CD4-positive, alpha-beta T cell (primary cell): ENCODE data around the gene FUT7. TPM values are rescaled to one million over a fixed set of nuclear protein-coding genes. Genes with fewer than 3 reads are reported as not detected.

Experiments
- ATAC-seq: fragments of 200-7000 bp; cut with Tn5 transposase; one replicate; pipeline ENCODE4 v1.10.0; 2022; ENCODE audit warnings: mild to moderate bottlenecking; ENCODE audit not compliant: poor library complexity
- CTCF ChIA-PET: fragments of 350-600 bp; sonication (Branson Sonifier 250); formaldehyde crosslinking; loops from one replicate; lab custom pipeline; 2021; ENCODE audit warnings: antibody characterized with exemption, inconsistent platforms; lab: Charles Lee
- POLR2A ChIA-PET: fragments of 350-600 bp; sonication (Branson Sonifier 250); formaldehyde crosslinking; loops from one replicate; lab custom pipeline; 2021; ENCODE audit warnings: antibody characterized with exemption, inconsistent platforms; lab: Charles Lee
- DNase-seq, 14 experiments: peaks; one replicate each; pipeline ENCODE4 v3.0.0-alpha.2; 2013 to 2020; ENCODE audit warnings: mixed read lengths in 2 of 14
- H3K27ac ChIP-seq, 2 donors: one replicate each; pipeline versions ENCODE4 v1.5.1 to v1.7.0; 2013; ENCODE audit warnings: low read length in 2 of 2, low read depth in 1 of 2, mild to moderate bottlenecking in 1 of 2
- H3K27me3 ChIP-seq, 2 experiments: 1 replicate in 1 of 2; 2 replicates in 1 of 2; pipeline versions ENCODE4 v1.6.1 to v1.7.0; 2013; ENCODE audit warnings: low read length in 2 of 2, control low read depth in 1 of 2, mild to moderate bottlenecking in 1 of 2, moderate library complexity in 1 of 2; ENCODE audit not compliant: insufficient read depth in 2 of 2, control insufficient read depth in 1 of 2
- H3K36me3 ChIP-seq: one replicate; pipeline ENCODE4 v1.6.1; 2013; ENCODE audit warnings: low read length, control low read depth; ENCODE audit not compliant: insufficient read depth
- H3K4me1 ChIP-seq: one replicate; pipeline ENCODE4 v1.6.1; 2013; ENCODE audit warnings: low read length, control low read depth; ENCODE audit not compliant: insufficient read depth
- H3K4me3 ChIP-seq: one replicate; pipeline ENCODE4 v1.5.1; 2013; ENCODE audit warnings: mild to moderate bottlenecking, low read length, moderate library complexity
- H3K9me3 ChIP-seq, 2 experiments: 1 replicate in 1 of 2; 2 replicates in 1 of 2; pipeline versions ENCODE4 v1.6.1 to v1.7.0; 2013; ENCODE audit warnings: low read length in 2 of 2, mild to moderate bottlenecking in 2 of 2, control low read depth in 1 of 2, moderate library complexity in 1 of 2; ENCODE audit not compliant: control insufficient read depth in 1 of 2, insufficient read depth in 1 of 2
- H3K27ac Mint-ChIP-seq: one replicate; pipeline ENCODE4 v1.8.0; 2020; ENCODE audit warnings: mixed read lengths
- H3K27me3 Mint-ChIP-seq: one replicate; pipeline ENCODE4 v1.8.0; 2021; ENCODE audit warnings: mixed read lengths
- H3K36me3 Mint-ChIP-seq: one replicate; pipeline ENCODE4 v1.8.0; 2021; ENCODE audit warnings: low read depth, mixed read lengths
- H3K4me1 Mint-ChIP-seq: one replicate; pipeline ENCODE4 v1.8.0; 2021; ENCODE audit warnings: low read depth, mixed read lengths
- H3K4me3 Mint-ChIP-seq: one replicate; pipeline ENCODE4 v1.8.0; 2020; ENCODE audit warnings: mild to moderate bottlenecking, mixed read lengths
- H3K9me3 Mint-ChIP-seq: one replicate; pipeline ENCODE4 v1.8.0; 2020; ENCODE audit warnings: mixed read lengths
- CTCF ChIP-seq: fragments of 200-600 bp; IDR thresholded peaks from one replicate; pipeline ENCODE4 v1.8.0; 2022; ENCODE audit warnings: antibody characterized with exemption, mild to moderate bottlenecking
- intact Hi-C, 2 experiments: fragments of 100-400 bp; cut with DNase I in 1 of 2; cut with micrococcal nuclease in 1 of 2; formaldehyde crosslinking; loops; one replicate each; pipeline versions ENCODE4 v1.15.1 to v1.9.0; 2023 to 2025; cut with DNase I, micrococcal nuclease
- total RNA-seq, 174 experiments: library from RNA in 2 of 174; stranded (reverse) in 2 of 174; gene quantifications; one replicate each; pipeline ENCODE4 v1.2.3 and lab custom pipeline; 2021 to 2026

Gene FUT7
- total RNA-seq, 2 experiments from 2014 or later: 1.7 to 1.8 TPM

GRCh38 chr9:137002646-137003041 lies 29.2 kb downstream of the FUT7 start:
- Histone ChIP-seq H3K27ac (no peak overlapping the region), H3K9me3 (no peaks in the 10 kb centered on the region), H3K27me3 (peaks cover 0 to 1% of the 10 kb centered on the region in 2 experiments), H3K4me1 (peaks cover 35% of the 10 kb centered on the region), H3K36me3 (no peaks in the 10 kb centered on the region), H3K4me3 (no peak overlapping the region)
- Mint-ChIP-seq H3K9me3 (no peaks in the 10 kb centered on the region), H3K4me1 (peaks cover 16% of the 10 kb centered on the region), H3K4me3 (no peak overlapping the region), H3K27ac (no peak overlapping the region), H3K27me3 (peaks cover 7% of the 10 kb centered on the region), H3K36me3 (no peaks in the 10 kb centered on the region)
- ChIA-PET POLR2A (no interaction called here), CTCF (no interaction called here)
- TF ChIP-seq CTCF: no peak
- DNase-seq (no peak), ATAC-seq (no peak)
- intact Hi-C loops: no loop called here

- Histone ChIP-seq H3K27me3 (peaks cover 0 to 4% of the 10 kb centered on the region in 2 experiments), H3K36me3 (no peaks in the 10 kb centered on the region), H3K4me1 (peaks cover 41% of the 10 kb centered on the region), H3K27ac (no peak overlapping the region), H3K9me3 (no peaks in the 10 kb centered on the region), H3K4me3 (no peak overlapping the region)
- ATAC-seq (no peak), DNase-seq (no peak)
- Mint-ChIP-seq H3K9me3 (no peaks in the 10 kb centered on the region), H3K27ac (no peak overlapping the region), H3K36me3 (no peaks in the 10 kb centered on the region), H3K4me3 (no peak overlapping the region), H3K4me1 (peaks cover 19% of the 10 kb centered on the region), H3K27me3 (peaks cover 10% of the 10 kb centered on the region)
- intact Hi-C loops: no loop called here
- CTCF ChIA-PET: interaction anchor here (0.9 kb wide), 1 partner anchor 27 kb away, joined by 3 read pairs; no protein-coding TSS in a partner anchor
- POLR2A ChIA-PET: interaction anchor here (0.6 kb wide), 1 partner anchor 42 kb away, joined by 3 read pairs; no protein-coding TSS in a partner anchor
- TF ChIP-seq CTCF: no peak
Observed at GRCh38 chr9:137001857-137002645, 29.8 kb downstream of the FUT7 start.

GRCh38 chr9:137000177-137000930 lies 31.5 kb downstream of the FUT7 start:
- Mint-ChIP-seq H3K27me3 (peaks cover 10% of the 10 kb centered on the region), H3K4me3 (peak overlapping the region; percentile 30), H3K27ac (peak overlapping the region; percentile 53), H3K36me3 (peaks cover 4% of the 10 kb centered on the region), H3K4me1 (peaks cover 28% of the 10 kb centered on the region), H3K9me3 (no peaks in the 10 kb centered on the region)
- Histone ChIP-seq H3K27me3 (peaks cover 0 to 4% of the 10 kb centered on the region in 2 experiments), H3K4me1 (peaks cover 57% of the 10 kb centered on the region), H3K36me3 (no peaks in the 10 kb centered on the region), H3K9me3 (no peaks in the 10 kb centered on the region), H3K27ac (no peak overlapping the region), H3K4me3 (no peak overlapping the region)
- TF ChIP-seq CTCF: no peak
- peak; percentile 31 for ATAC-seq
- intact Hi-C loops: no loop called here
- ChIA-PET CTCF (interaction anchor here (0.7 kb wide), 1 partner anchor 35 kb away, joined by 3 read pairs; no protein-coding TSS in a partner anchor), POLR2A (no interaction called here)
- DNase-seq: peak in 3 of 14 experiments; percentile 56 to 70 (median 58)
